ENCODE data around the gene IARS2. TPM values are rescaled to one million over a fixed set of nuclear protein-coding genes. Genes with fewer than 3 reads are reported as not detected.
"Not testable (repeated sequence)": the region's sequence is repeated elsewhere in the genome, so short reads cannot be mapped to it uniquely, and the experiment has no call there.

Gene IARS2
- total RNA-seq, 1 experiment from 2014 or later, result 104 TPM

DNA sequence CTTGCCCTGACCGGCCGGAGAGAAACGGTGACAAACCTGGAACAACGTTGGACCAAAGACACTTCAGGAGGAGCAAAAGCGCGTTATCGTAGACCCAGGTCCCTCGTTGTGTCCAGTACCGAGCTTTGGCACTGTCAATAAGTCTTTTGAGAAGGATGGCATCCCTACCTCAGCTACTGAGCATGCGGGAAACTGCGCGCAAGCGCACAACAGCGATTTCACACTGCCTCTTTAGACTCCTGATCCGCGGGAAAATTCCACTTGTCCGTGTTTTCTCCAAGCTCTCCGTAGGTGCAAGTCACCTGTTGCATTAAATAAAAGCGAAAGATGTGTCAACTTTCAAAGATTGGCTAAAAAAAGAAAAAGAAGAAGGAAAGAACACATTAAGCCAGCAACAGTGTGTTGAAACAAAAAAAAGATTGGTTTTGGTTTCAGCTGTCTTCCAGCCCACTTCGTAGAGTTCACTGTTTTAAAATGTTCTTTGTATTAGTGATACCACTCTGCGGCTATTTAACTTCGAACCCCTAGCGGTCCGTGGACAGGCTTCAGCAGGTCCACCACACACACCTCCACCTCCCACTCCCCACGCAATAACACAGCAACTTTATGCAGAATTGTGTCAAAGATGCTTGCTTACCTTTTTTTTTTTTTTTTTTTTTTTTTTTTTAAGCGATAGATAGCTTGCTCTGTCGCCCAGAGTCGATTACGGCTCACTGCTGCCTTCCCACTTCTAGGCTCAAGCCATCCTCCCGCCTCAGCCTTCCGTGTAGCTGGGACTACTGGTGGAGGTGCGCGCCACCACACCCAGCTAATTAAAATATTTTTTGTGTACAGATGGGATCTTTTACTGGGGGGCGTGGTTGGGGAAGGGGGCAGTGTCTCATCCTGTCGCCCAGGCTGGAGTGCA is 4.0 kb upstream of the IARS2 start, which contains the start of gene BPNT1:
Gene BPNT1 (minus strand): TSS at position 139 of the 907 bp plus-strand sequence. CDS start 9,942 bp downstream, outside the sequence.
- TF ChIP-seq, protein P1, sequence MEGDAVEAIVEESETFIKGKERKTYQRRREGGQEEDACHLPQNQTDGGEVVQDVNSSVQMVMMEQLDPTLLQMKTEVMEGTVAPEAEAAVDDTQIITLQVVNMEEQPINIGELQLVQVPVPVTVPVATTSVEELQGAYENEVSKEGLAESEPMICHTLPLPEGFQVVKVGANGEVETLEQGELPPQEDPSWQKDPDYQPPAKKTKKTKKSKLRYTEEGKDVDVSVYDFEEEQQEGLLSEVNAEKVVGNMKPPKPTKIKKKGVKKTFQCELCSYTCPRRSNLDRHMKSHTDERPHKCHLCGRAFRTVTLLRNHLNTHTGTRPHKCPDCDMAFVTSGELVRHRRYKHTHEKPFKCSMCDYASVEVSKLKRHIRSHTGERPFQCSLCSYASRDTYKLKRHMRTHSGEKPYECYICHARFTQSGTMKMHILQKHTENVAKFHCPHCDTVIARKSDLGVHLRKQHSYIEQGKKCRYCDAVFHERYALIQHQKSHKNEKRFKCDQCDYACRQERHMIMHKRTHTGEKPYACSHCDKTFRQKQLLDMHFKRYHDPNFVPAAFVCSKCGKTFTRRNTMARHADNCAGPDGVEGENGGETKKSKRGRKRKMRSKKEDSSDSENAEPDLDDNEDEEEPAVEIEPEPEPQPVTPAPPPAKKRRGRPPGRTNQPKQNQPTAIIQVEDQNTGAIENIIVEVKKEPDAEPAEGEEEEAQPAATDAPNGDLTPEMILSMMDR (IDR thresholded peaks at IDR 0.05; ENCODE audit: unreplicated experiment), result no peak
- peaks cover 39% of the 10 kb centered on the region for H3K36me3 Mint-ChIP-seq (ENCODE audit: insufficient read depth, unreplicated experiment)
- CTCF ChIA-PET, result interaction anchor here (0.6 to 1.5 kb wide), 6 partner anchors 8 to 100 kb away, joined by 3 to 9 read pairs (median 5); no protein-coding TSS in a partner anchor
- H3K9me3 Mint-ChIP-seq (ENCODE audit: low read depth, unreplicated experiment), result no peaks in the 10 kb centered on the region
- peak; percentile 97 for DNase-seq
- peaks cover under 1% of the 10 kb centered on the region for H3K4me1 Mint-ChIP-seq (ENCODE audit: low read depth, unreplicated experiment)
- intact Hi-C loops (cut with micrococcal nuclease; ENCODE audit: unreplicated experiment), result loop anchor here (2.0 kb wide), 1 partner anchor 97 kb away; no protein-coding TSS in a partner anchor
- H3K27me3 Mint-ChIP-seq (ENCODE audit: unreplicated experiment), result no peaks in the 10 kb centered on the region
- BruUV-seq (replicated peaks), result no TSS peak
- peak within 1 kb of the TSS; percentile 60 for H3K27ac Mint-ChIP-seq (ENCODE audit: unreplicated experiment)
- H3K4me3 Mint-ChIP-seq (ENCODE audit: low read depth, unreplicated experiment), result peak within 1 kb of the TSS; percentile 86

DNA sequence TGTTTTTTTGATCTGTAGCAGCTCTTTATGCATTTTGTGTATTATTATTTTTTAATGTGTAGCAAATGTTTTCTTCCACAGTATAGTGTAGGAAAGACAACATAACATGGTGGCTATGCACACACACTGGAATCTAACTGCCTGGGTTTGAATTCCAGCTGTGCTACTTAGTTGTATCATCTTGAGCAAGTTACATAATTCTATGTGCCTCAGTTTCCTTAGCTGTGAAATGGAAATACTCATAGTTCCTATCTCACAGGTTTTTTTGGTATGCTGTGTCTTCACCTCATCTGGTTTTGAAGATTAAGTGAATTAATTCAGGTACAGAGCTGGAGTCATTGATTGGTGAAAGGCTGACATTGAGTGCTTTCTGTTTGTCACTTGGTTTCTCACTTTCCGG is 1.2 kb upstream of the IARS2 start:
- Mint-ChIP-seq H3K36me3 (ENCODE audit: insufficient read depth, unreplicated experiment) (peaks cover 65% of the 10 kb centered on the region), H3K27ac (ENCODE audit: unreplicated experiment) (no peak overlapping the region), H3K4me3 (ENCODE audit: low read depth, unreplicated experiment) (no peak overlapping the region), H3K27me3 (ENCODE audit: unreplicated experiment) (no peaks in the 10 kb centered on the region), H3K9me3 (ENCODE audit: low read depth, unreplicated experiment) (no peaks in the 10 kb centered on the region), H3K4me1 (ENCODE audit: low read depth, unreplicated experiment) (peaks cover 13% of the 10 kb centered on the region)
- intact Hi-C loops (cut with micrococcal nuclease; ENCODE audit: unreplicated experiment), result no loop called here
- no peak for DNase-seq
- TF ChIP-seq, protein P1 (IDR thresholded peaks at IDR 0.05; ENCODE audit: unreplicated experiment), result no peak
- BruUV-seq (replicated peaks), result no TSS peak
- CTCF ChIA-PET, result no interaction called here

DNA sequence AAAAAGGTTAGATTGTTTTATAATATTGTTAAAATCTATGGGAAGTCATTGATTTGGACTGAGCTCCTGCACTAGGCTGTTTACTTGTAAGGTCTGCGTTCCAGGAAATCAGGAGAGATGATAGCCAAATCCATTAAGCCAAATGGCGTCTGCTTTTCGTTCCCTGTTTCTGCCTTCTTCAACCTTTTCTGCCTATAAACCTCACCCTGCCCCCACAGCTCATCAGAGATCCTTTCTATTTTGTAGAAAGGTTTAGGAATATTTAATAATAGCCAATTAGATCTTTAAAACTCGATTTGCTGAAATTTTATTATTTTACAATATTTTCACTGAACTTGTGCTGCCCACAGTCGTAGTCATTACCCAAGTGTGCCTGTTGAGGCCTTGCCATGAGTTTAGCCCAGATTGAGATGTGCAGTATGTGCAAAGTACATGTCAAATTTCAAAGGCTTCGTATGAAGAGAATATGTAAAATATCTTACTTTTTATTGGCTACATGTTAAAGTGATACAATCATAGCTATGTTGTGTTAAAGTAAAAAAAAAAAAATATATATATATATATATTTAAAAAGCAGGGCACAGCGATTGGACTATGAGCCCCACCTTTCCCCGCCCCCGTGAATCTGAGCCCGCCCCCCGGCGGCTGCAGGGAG is 444 bp upstream of the IARS2 start:
- peak overlapping the region; percentile 81 for H3K4me3 Mint-ChIP-seq (ENCODE audit: low read depth, unreplicated experiment)
- BruUV-seq (replicated peaks), result no TSS peak
- no peak overlapping the region for H3K27ac Mint-ChIP-seq (ENCODE audit: unreplicated experiment)
- no peak for DNase-seq
- peaks cover 70% of the 10 kb centered on the region for H3K36me3 Mint-ChIP-seq (ENCODE audit: insufficient read depth, unreplicated experiment)
- peaks cover 13% of the 10 kb centered on the region for H3K4me1 Mint-ChIP-seq (ENCODE audit: low read depth, unreplicated experiment)
- H3K9me3 Mint-ChIP-seq (ENCODE audit: low read depth, unreplicated experiment), result no peaks in the 10 kb centered on the region
- H3K27me3 Mint-ChIP-seq (ENCODE audit: unreplicated experiment), result no peaks in the 10 kb centered on the region
- CTCF ChIA-PET, result no interaction called here
- intact Hi-C loops (cut with micrococcal nuclease; ENCODE audit: unreplicated experiment), result no loop called here
- TF ChIP-seq, protein P1 (IDR thresholded peaks at IDR 0.05; ENCODE audit: unreplicated experiment), result no peak

DNA sequence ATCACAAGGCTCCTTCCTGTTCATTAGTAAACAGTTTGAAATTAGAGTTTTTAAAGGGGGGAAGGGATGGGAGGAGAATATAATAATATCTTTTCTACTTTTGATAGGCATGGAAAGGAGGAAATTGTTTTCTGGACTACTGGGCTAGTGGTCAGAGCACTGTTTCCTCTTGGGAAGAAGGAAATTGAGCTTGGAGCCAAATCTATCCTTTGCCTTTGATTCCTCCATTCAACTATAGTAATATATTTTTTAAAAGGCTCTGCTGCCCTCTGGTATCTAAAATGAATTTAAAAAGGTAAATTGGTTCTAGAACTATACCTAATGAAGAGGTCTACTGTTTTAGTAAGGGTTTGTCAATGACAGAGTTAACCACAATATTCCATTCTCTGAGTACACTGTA is 5.9 kb downstream of the IARS2 start:
- no peak overlapping the region for H3K27ac Mint-ChIP-seq (ENCODE audit: unreplicated experiment)
- H3K27me3 Mint-ChIP-seq (ENCODE audit: unreplicated experiment), result no peaks in the 10 kb centered on the region
- H3K9me3 Mint-ChIP-seq (ENCODE audit: low read depth, unreplicated experiment), result no peaks in the 10 kb centered on the region
- no TSS peak for BruUV-seq (replicated peaks)
- intact Hi-C loops (cut with micrococcal nuclease; ENCODE audit: unreplicated experiment), result no loop called here
- CTCF ChIA-PET, result interaction anchor here (0.6 to 0.7 kb wide), 2 partner anchors 20 to 1907 kb away, joined by 3 read pairs; no protein-coding TSS in a partner anchor
- peaks cover 13% of the 10 kb centered on the region for H3K4me1 Mint-ChIP-seq (ENCODE audit: low read depth, unreplicated experiment)
- no peak overlapping the region for H3K4me3 Mint-ChIP-seq (ENCODE audit: low read depth, unreplicated experiment)
- peaks cover 67% of the 10 kb centered on the region for H3K36me3 Mint-ChIP-seq (ENCODE audit: insufficient read depth, unreplicated experiment)
- no peak for DNase-seq
- TF ChIP-seq, protein P1 (IDR thresholded peaks at IDR 0.05; ENCODE audit: unreplicated experiment), result no peak

DNA sequence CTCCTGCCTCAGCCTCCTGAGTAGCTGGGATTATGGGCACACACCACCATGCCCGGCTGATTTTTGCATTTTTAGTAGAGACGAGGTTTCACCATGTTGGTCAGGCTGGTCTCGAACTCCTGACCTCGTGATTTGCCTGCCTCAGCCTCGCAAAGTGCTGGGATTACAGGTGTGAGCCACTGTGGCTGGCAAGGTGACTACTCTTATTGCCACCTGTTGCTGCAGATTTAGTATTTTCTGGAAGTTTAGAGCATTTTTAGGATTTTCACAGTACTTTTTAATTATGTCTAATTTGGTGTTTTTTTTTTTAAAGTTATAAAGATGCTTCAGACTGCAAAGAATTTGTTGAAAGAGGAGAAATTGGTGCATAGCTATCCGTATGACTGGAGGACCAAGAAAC is 16.5 kb downstream of the IARS2 start:
- CTCF ChIA-PET; H3K4me3 Mint-ChIP-seq (ENCODE audit: low read depth, unreplicated experiment); H3K27me3 Mint-ChIP-seq (ENCODE audit: unreplicated experiment); BruUV-seq (replicated peaks); H3K27ac Mint-ChIP-seq (ENCODE audit: unreplicated experiment); DNase-seq; intact Hi-C loops (cut with micrococcal nuclease; ENCODE audit: unreplicated experiment); H3K4me1 Mint-ChIP-seq (ENCODE audit: low read depth, unreplicated experiment); H3K9me3 Mint-ChIP-seq (ENCODE audit: low read depth, unreplicated experiment): not testable (repeated sequence)
- H3K36me3 Mint-ChIP-seq (ENCODE audit: insufficient read depth, unreplicated experiment), result peaks cover 63% of the 10 kb centered on the region

DNA sequence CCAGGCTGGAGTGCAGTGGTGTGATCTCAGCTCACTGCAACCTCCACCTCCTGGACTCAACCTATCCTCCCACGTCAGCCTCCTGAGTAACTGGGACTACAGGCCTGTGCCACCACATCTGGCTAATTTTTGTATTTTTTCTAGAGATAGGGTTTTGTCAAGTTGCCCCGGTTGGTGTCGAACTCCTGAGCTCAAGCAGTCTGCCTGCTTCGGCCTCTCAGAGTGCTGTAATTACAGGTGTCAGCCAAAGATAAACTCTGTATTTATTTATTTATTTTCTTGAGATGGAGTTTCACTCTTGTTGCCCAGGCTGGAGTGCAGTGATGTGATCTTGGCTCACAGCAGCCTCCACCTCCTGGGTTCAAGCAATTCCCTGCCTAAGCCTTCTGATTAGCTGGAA is 18.7 kb downstream of the IARS2 start:
- H3K4me3 Mint-ChIP-seq (ENCODE audit: low read depth, unreplicated experiment); intact Hi-C loops (cut with micrococcal nuclease; ENCODE audit: unreplicated experiment); BruUV-seq (replicated peaks); H3K27me3 Mint-ChIP-seq (ENCODE audit: unreplicated experiment); H3K4me1 Mint-ChIP-seq (ENCODE audit: low read depth, unreplicated experiment); H3K27ac Mint-ChIP-seq (ENCODE audit: unreplicated experiment); DNase-seq; H3K9me3 Mint-ChIP-seq (ENCODE audit: low read depth, unreplicated experiment): not testable (repeated sequence)
- CTCF ChIA-PET, result interaction anchor here (0.6 to 1.0 kb wide), 5 partner anchors 9 to 690 kb away, joined by 3 to 8 read pairs (median 5); no protein-coding TSS in a partner anchor
- peaks cover 59% of the 10 kb centered on the region for H3K36me3 Mint-ChIP-seq (ENCODE audit: insufficient read depth, unreplicated experiment)
